BJ (cell line): ENCODE results near the gene GBGT1. TPM values are rescaled to one million over a fixed set of nuclear protein-coding genes. Genes with fewer than 3 reads are reported as not detected.

Source experiments
- CTCF ChIA-PET: fragments of 350-600 bp; formaldehyde crosslinking; extraction: SDS; loops from one replicate; lab custom pipeline; 2021; ENCODE audit warnings: antibody characterized with exemption, inconsistent platforms; lab: Yijun Ruan, JAX
- POLR2A ChIA-PET: fragments of 300-600 bp; sonication (Branson Sonifier 250); formaldehyde crosslinking; extraction: SDS; loops from one replicate; lab custom pipeline; 2021; ENCODE audit warnings: antibody characterized with exemption; lab: Charles Lee
- DNase-seq: peaks from one replicate; pipeline ENCODE4 v3.0.0-alpha.2; 2011; ENCODE audit warnings: low read depth
- H3K27me3 ChIP-seq: 2 replicates; pipeline ENCODE4 v1.6.0; 2011; ENCODE audit warnings: low read length; ENCODE audit not compliant: control insufficient read depth, insufficient read depth
- H3K36me3 ChIP-seq: 2 replicates; pipeline ENCODE4 v1.5.1; 2011; ENCODE audit warnings: low read length; ENCODE audit not compliant: control insufficient read depth, insufficient read depth
- H3K4me3 ChIP-seq: 2 replicates; pipeline ENCODE4 v1.5.1; 2011; ENCODE audit warnings: low read depth, mild to moderate bottlenecking, control low read depth, low read length
- polyA plus RNA-seq: library from polyadenylated mRNA; depleted of rRNA; stranded (reverse); fragments of >200 nt; gene quantifications from 2 replicates; pipeline ENCODE4 v1.2.3, GENCODE V29; 2011
- TF ChIP-seq, protein P1 (sequence below): IDR thresholded peaks from 2 replicates; pipeline ENCODE4 v1.5.1; 2011; ENCODE audit warnings: low read depth, mild to moderate bottlenecking, control low read depth, inconsistent platforms, low read length, moderate library complexity; ENCODE audit not compliant: insufficient read depth

The GBGT1 gene
- polyA plus RNA-seq, 1 experiment = 10.3 TPM

DNA sequence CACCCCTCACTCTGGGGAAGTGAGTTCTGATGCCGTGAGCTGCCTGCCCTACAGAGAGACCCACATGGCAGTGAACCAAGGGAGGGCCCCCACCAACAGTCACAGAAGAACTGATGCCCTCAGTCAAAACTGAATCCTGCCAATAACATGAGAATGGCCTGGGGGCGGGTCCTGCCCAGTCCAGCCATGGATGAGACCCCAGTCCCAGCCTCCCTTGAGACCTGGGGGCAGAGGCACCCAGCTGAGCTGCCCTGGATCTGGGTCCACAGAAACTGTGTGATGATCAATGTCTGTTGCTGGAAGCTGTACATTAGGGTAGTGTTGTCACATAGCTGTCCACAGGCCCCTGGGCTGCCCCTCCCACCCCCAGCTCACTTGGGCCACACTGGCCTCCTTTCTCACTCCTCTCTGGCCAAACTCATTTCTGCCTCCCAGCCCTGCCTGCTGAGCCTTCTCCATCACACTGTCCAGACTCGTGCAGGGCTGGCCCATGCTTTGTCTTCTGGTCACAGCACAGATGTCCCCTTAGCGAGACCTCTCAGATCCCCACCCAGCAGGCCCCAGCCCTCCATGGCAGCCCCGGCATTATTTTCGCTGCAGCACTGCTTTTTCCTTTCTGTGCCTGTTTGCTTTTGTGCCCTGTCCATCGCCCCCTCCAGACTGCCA, 16.8 kb downstream of the GBGT1 start:
- Histone ChIP-seq H3K36me3 (no peaks in the 10 kb centered on the region; the same call in 1 of the 2 replicates), H3K4me3 (no peak overlapping the region), H3K27me3 (no peaks in the 10 kb centered on the region)
- DNase-seq = no peak
- CTCF ChIA-PET = interaction anchor here (0.7 to 11.8 kb wide), 25 partner anchors 10 to 196 kb away, joined by 3 to 505 read pairs (median 6); partner anchors contain the start of genes GBGT1, GFI1B, GTF3C5 and RALGDS
- POLR2A ChIA-PET = no interaction called here
- TF ChIP-seq, protein P1, sequence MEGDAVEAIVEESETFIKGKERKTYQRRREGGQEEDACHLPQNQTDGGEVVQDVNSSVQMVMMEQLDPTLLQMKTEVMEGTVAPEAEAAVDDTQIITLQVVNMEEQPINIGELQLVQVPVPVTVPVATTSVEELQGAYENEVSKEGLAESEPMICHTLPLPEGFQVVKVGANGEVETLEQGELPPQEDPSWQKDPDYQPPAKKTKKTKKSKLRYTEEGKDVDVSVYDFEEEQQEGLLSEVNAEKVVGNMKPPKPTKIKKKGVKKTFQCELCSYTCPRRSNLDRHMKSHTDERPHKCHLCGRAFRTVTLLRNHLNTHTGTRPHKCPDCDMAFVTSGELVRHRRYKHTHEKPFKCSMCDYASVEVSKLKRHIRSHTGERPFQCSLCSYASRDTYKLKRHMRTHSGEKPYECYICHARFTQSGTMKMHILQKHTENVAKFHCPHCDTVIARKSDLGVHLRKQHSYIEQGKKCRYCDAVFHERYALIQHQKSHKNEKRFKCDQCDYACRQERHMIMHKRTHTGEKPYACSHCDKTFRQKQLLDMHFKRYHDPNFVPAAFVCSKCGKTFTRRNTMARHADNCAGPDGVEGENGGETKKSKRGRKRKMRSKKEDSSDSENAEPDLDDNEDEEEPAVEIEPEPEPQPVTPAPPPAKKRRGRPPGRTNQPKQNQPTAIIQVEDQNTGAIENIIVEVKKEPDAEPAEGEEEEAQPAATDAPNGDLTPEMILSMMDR = no peak

DNA sequence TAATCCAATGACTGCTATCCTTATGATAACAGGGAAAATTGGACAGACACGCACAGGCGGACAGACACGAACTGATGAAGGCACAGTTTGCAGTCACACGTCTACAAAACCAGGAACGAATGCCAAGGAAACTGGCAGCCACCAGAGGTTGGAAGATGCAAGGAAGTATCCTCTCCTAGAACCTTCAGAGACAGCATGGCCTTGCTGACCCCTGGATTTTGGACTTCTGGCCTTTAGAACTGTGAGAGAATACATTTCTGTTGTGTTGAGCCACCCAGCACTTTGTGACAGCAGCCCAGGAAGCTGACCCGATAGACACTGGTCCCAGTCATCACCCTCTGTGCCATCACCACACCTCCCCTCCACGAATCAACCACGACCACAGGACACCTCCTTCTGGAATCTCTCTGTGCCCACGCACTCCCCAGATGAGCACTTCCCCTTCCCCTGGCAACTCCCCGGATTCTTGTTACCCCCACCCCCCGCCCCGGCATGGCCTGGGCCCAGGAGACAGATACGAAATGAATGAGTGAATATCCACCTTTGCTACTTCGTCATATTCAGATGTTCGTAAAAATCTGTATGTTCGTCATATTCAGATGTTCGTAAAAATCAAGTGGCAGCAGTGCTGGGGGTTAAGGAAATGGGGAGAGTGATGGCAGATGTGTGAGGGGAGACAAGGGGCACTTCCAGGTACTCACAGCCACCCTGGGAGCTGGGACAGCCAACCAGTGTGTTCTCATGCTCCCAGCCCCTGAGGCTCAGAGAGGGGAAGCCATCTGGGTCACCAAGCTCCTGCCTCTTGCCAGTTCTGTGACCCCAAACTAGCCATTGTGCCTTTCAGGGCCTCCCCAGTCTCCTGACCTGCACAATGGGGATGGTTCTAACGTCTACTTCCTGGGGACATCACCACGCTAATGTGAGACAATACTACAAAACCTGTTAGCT, 18.5 kb downstream of the GBGT1 start:
- no peaks in the 10 kb centered on the region for H3K27me3 ChIP-seq
- POLR2A ChIA-PET = interaction anchor here (1.5 kb wide), 1 partner anchor 114 kb away, joined by 7 read pairs; the partner anchor contains the start of gene GTF3C5

DNA sequence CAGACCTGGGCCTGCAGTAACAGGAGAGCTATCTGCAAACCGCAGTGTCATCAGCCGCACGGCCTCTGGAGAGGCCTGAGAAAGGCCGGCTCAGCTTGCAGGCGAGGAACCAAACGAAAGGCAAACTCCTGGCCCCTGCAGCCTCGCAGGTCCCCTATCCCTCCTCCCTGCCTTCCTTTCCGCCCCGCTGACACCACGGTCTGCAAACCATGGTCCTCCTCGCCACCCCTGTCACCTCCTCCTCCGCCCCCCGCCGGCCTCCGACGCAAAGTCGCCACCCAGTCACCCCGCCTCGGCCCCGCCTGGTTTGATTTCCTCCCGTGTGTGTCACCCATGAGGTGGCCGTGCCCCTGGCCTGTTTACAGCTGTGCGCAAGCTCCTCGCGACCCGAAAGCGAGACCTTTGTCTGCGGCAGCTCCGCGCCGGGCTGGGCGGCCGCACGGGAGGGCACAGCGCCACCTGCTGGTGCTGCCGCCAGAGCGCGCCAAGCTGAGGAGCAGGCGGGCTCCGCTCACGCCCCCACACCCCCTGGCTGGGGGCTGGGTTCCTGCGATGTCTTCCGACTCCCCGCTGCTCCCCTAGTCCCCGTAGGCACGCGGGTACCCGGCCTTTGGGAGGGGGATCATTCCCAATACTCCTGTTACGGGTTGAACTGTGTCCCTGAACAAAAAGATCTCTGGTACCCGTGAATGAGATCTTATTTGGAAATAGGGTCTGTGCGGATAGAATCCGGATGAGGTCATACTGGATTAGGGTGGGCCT, 19.4 kb downstream of the GBGT1 start:
- POLR2A ChIA-PET = interaction anchor here (1.5 kb wide), 1 partner anchor 114 kb away, joined by 7 read pairs; the partner anchor contains the start of gene GTF3C5
- Histone ChIP-seq H3K4me3 (peak overlapping the region; percentile 37), H3K36me3 (no peaks in the 10 kb centered on the region; the same call in 1 of the 2 replicates), H3K27me3 (no peaks in the 10 kb centered on the region)
- DNase-seq = no peak
- CTCF ChIA-PET = interaction anchor here (0.6 to 11.8 kb wide), 30 partner anchors 11 to 796 kb away, joined by 3 to 505 read pairs (median 6); partner anchors contain the start of genes GFI1B, GTF3C5 and RALGDS
- TF ChIP-seq, protein P1 = peak; percentile 81

More for the DNA sequence above, 18.5 kb downstream of the GBGT1 start:
- Histone ChIP-seq H3K36me3 (no peaks in the 10 kb centered on the region; the same call in 1 of the 2 replicates), H3K4me3 (no peak overlapping the region)
- TF ChIP-seq, protein P1 = no peak
- no peak for DNase-seq
- CTCF ChIA-PET = interaction anchor here (0.9 to 11.8 kb wide), 23 partner anchors 11 to 167 kb away, joined by 3 to 505 read pairs (median 10); partner anchors contain the start of genes GFI1B and RALGDS

DNA sequence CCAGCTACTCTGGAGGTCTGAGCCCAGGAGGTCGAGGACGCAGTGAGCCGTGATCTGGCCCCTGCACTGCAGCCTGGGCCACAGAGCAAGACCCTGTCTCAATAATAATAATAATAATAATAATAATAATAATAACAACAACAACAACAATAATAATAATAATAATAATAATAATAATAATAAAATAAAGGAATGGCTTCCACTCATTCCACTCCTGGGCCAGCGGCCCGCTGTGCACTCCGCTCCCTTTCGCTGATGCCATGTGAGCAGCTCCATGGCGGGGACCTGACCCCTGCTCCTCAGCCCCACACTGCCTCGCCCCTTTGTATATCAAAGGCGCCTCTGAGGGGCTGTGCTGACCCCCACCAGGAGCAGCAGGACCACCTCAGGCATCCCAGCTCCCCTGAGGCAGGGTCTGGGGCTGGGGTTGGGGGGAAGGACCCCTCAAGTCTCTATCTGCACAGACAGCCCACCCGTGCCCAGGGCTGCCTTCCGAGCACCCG, 20.0 kb downstream of the GBGT1 start:
- DNase-seq = no peak
- POLR2A ChIA-PET = interaction anchor here (1.5 kb wide), 1 partner anchor 113 kb away, joined by 7 read pairs; the partner anchor contains the start of gene GTF3C5
- Histone ChIP-seq H3K4me3 (no peak overlapping the region), H3K27me3 (no peaks in the 10 kb centered on the region), H3K36me3 (no peaks in the 10 kb centered on the region; the same call in 1 of the 2 replicates)
- CTCF ChIA-PET = interaction anchor here (0.6 to 11.8 kb wide), 30 partner anchors 10 to 797 kb away, joined by 3 to 505 read pairs (median 6); partner anchors contain the start of genes GFI1B, GTF3C5 and RALGDS
- TF ChIP-seq, protein P1 = no peak
